Measurements from ENCODE around the gene PRSS48.

- TF ChIP-seq CTCF (IDR thresholded peaks at IDR 0.05; ENCODE audit: low read depth, low read length, missing input control), result no peak
- no peak for TF ChIP-seq SP1 (IDR thresholded peaks at IDR 0.05)
- TF ChIP-seq TAF1 (conservative IDR thresholded peaks at IDR 0.05), result no peak
- TF ChIP-seq REST (IDR thresholded peaks at IDR 0.05), result peak; percentile 16
- TF ChIP-seq GABPA (IDR thresholded peaks at IDR 0.05 in 1 of 2, conservative IDR thresholded peaks at IDR 0.05 in 1 of 2), result no peak
- peak; percentile 29 to 41 for TF ChIP-seq RXRA (IDR thresholded peaks at IDR 0.05)
- no peak for TF ChIP-seq ATF3 (IDR thresholded peaks at IDR 0.05)
- no peak for TF ChIP-seq JUND (IDR thresholded peaks at IDR 0.05)
- no peak for TF ChIP-seq RAD21 (IDR thresholded peaks at IDR 0.05)
- no peak for TF ChIP-seq MAX (IDR thresholded peaks at IDR 0.05)
- TF ChIP-seq YY1 (IDR thresholded peaks at IDR 0.05), result peak; percentile 22
- TF ChIP-seq FOXA1 (IDR thresholded peaks at IDR 0.05), result no peak
These were observed 30.2 kb upstream of the PRSS48 start for GRCh38 chr4:151246742-151247141.

All from liver (tissue), 3 donors.